Measurements from ENCODE around the gene RGL2. TPM values are rescaled to one million over a fixed set of nuclear protein-coding genes. Genes with fewer than 3 reads are reported as not detected.

RGL2 gene
- total and polyA plus RNA-seq, 2 of the 13 experiments (the other 11 are each of a cell fraction or from before 2014, with no cell fraction given) = 22.9 to 47.4 TPM

GRCh38 chr6:33330736-33331135 lies 32.0 kb upstream of the RGL2 start:
- in situ Hi-C loops (cut with HindIII; ENCODE audit: extremely low pct_ligation_motif_present, low pct_unique_long_range_greater_than_20kb) = no loop called here
- no TSS peak for BruUV-seq (replicated peaks)
- no peak for TF ChIP-seq NRL (CRISPR knock-in tag; IDR thresholded peaks at IDR 0.05; ENCODE audit: borderline replicate concordance)
- TF ChIP-seq MAZ (IDR thresholded peaks at IDR 0.05; ENCODE audit: borderline replicate concordance, low read depth, low read length) = no peak
- TF ChIP-seq MAZ (CRISPR knock-in tag; IDR thresholded peaks at IDR 0.05; ENCODE audit: low read depth) = no peak
- TF ChIP-seq, protein P1, sequence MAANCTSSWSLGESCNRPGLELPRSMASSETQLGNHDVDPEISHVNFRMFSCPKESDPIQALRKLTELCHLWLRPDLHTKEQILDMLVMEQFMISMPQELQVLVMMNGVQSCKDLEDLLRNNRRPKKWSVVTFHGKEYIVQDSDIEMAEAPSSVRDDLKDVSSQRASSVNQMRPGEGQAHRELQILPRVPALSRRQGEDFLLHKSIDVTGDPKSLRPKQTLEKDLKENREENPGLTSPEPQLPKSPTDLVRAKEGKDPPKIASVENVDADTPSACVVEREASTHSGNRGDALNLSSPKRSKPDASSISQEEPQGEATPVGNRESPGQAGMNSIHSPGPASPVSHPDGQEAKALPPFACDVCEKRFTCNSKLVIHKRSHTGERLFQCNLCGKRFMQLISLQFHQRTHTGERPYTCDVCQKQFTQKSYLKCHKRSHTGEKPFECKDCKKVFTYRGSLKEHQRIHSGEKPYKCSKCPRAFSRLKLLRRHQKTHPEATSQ (CRISPR knock-in tag; IDR thresholded peaks at IDR 0.05; ENCODE audit: borderline replicate concordance) = no peak
- no peak for TF ChIP-seq FOXJ3 (CRISPR knock-in tag; IDR thresholded peaks at IDR 0.05; ENCODE audit: borderline replicate concordance)
- no peak for TF ChIP-seq ZNF7 (CRISPR knock-in tag; IDR thresholded peaks at IDR 0.05)
- TF ChIP-seq ZNF556 (CRISPR knock-in tag; IDR thresholded peaks at IDR 0.05; ENCODE audit: borderline replicate concordance) = no peak
- TF ChIP-seq ZNF234 (CRISPR knock-in tag; conservative IDR thresholded peaks at IDR 0.05) = no peak
- TF ChIP-seq, protein P2, sequence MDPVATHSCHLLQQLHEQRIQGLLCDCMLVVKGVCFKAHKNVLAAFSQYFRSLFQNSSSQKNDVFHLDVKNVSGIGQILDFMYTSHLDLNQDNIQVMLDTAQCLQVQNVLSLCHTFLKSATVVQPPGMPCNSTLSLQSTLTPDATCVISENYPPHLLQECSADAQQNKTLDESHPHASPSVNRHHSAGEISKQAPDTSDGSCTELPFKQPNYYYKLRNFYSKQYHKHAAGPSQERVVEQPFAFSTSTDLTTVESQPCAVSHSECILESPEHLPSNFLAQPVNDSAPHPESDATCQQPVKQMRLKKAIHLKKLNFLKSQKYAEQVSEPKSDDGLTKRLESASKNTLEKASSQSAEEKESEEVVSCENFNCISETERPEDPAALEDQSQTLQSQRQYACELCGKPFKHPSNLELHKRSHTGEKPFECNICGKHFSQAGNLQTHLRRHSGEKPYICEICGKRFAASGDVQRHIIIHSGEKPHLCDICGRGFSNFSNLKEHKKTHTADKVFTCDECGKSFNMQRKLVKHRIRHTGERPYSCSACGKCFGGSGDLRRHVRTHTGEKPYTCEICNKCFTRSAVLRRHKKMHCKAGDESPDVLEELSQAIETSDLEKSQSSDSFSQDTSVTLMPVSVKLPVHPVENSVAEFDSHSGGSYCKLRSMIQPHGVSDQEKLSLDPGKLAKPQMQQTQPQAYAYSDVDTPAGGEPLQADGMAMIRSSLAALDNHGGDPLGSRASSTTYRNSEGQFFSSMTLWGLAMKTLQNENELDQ (CRISPR knock-in tag; IDR thresholded peaks at IDR 0.05; ENCODE audit: borderline replicate concordance) = no peak
- TF ChIP-seq ZNF777 (CRISPR knock-in tag; IDR thresholded peaks at IDR 0.05) = no peak
- no peak for TF ChIP-seq THRA (CRISPR knock-in tag; IDR thresholded peaks at IDR 0.05; ENCODE audit: borderline replicate concordance)
- TF ChIP-seq, protein P3, sequence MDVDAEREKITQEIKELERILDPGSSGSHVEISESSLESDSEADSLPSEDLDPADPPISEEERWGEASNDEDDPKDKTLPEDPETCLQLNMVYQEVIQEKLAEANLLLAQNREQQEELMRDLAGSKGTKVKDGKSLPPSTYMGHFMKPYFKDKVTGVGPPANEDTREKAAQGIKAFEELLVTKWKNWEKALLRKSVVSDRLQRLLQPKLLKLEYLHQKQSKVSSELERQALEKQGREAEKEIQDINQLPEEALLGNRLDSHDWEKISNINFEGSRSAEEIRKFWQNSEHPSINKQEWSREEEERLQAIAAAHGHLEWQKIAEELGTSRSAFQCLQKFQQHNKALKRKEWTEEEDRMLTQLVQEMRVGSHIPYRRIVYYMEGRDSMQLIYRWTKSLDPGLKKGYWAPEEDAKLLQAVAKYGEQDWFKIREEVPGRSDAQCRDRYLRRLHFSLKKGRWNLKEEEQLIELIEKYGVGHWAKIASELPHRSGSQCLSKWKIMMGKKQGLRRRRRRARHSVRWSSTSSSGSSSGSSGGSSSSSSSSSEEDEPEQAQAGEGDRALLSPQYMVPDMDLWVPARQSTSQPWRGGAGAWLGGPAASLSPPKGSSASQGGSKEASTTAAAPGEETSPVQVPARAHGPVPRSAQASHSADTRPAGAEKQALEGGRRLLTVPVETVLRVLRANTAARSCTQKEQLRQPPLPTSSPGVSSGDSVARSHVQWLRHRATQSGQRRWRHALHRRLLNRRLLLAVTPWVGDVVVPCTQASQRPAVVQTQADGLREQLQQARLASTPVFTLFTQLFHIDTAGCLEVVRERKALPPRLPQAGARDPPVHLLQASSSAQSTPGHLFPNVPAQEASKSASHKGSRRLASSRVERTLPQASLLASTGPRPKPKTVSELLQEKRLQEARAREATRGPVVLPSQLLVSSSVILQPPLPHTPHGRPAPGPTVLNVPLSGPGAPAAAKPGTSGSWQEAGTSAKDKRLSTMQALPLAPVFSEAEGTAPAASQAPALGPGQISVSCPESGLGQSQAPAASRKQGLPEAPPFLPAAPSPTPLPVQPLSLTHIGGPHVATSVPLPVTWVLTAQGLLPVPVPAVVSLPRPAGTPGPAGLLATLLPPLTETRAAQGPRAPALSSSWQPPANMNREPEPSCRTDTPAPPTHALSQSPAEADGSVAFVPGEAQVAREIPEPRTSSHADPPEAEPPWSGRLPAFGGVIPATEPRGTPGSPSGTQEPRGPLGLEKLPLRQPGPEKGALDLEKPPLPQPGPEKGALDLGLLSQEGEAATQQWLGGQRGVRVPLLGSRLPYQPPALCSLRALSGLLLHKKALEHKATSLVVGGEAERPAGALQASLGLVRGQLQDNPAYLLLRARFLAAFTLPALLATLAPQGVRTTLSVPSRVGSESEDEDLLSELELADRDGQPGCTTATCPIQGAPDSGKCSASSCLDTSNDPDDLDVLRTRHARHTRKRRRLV (CRISPR knock-in tag; IDR thresholded peaks at IDR 0.05) = no peak
- no peak for TF ChIP-seq ZNF766 (CRISPR knock-in tag; IDR thresholded peaks at IDR 0.05; ENCODE audit: borderline replicate concordance)
- TF ChIP-seq CREBL2 (CRISPR knock-in tag; IDR thresholded peaks at IDR 0.05; ENCODE audit: borderline replicate concordance) = no peak

More at GRCh38 chr6:33330736-33331135, 32.0 kb upstream of the RGL2 start:
- POLR2A ChIA-PET = no interaction called here
- Histone ChIP-seq H4K20me1 (ENCODE audit: insufficient read depth, low read length) (no peaks in the 10 kb centered on the region), H3K4me3 (replicated peaks in 1 of 3; ENCODE audit: insufficient read depth in 1 of 3, low read depth in 2 of 3, low read length in 3 of 3) (no peak overlapping the region), H3K36me3 (replicated peaks in 1 of 2; ENCODE audit: control insufficient read depth in 1 of 2, insufficient read depth in 2 of 2, low read length in 2 of 2) (no peaks in the 10 kb centered on the region), H3K9me3 (ENCODE audit: low read length) (no peaks in the 10 kb centered on the region), H2AFZ (ENCODE audit: low read length) (no peak overlapping the region), H3K4me2 (ENCODE audit: low read depth, low read length) (no peak overlapping the region), H3K27me3 (ENCODE audit: control insufficient read depth in 1 of 2, insufficient read depth in 2 of 2, low read length in 2 of 2) (peaks cover 0 to 6% of the 10 kb centered on the region in 2 experiments; a peak in 1 of 5 replicates), H3K9ac (ENCODE audit: insufficient read depth, low read depth, low read length) (no peak overlapping the region), H3K79me2 (ENCODE audit: insufficient read depth, low read length) (no peaks in the 10 kb centered on the region), H3K4me1 (ENCODE audit: insufficient read depth, low read length) (peaks cover 4% of the 10 kb centered on the region; the same call in 1 of the 2 replicates), H3K27ac (ENCODE audit: extremely low read length, insufficient read depth, low read length) (no peak overlapping the region)
- CTCF ChIA-PET (ENCODE audit: low intra/inter-chr PET ratio, low total read pairs) = no interaction called here
- no peak for DNase-seq (ENCODE audit: low spot score)
- 59% methylated on average over 10 of the region's 10 CpGs for WGBS (ENCODE audit: low lambda C conversion rate)
- intact Hi-C loops (cut with micrococcal nuclease; ENCODE audit: unreplicated experiment) = no loop called here
- no peak for FAIRE-seq
- no peak for ATAC-seq

Measured in HepG2 (cell line).